Measurements from ENCODE around the gene PPFIA1. TPM values are rescaled to one million over a fixed set of nuclear protein-coding genes. Genes with fewer than 3 reads are reported as not detected.

The PPFIA1 gene
- total RNA-seq (ENCODE audit: insufficient read depth, low replicate concordance) = 49.6 TPM

DNA sequence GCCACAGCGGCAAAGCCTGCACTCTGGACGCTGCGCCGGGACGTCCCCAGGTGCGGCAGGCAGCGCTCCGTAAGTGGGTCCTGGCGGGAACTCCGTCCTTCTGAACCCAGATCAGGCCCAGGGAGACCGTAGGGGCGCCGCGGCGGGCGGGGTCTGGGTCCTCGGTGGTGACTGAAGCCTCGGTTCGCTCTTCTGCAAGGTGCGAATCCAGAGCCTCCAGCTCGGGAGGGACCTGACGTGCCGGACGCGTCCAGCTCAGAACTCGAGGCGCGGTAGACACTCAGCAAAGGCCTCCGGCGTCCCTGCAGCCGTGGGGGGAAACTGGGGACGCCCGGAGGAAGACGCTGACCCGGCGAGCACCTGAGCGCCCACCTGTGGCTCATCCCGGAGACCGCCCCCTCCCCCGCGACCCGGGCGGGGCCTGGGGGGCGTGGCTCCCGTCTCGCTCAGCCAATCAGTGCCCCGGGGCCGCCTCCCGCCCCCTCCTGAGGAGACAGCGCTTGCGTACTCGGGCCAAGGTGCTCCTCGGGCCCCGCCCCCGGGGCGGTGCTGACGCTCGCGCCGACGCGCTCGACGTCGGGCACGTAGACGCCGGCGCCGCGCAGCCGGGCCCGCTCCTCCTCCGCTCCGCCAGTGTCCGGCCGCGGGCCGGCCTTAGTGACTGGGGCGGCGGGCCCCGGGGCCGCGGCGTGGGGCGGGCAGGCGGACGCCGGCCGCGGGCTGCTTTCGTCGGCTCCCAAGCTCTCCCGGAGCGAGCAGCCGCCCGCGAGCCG is at the start of gene PPFIA1:
TSS of gene PPFIA1 (plus strand) at position 587 of the 773 bp plus-strand sequence. CDS start 1,483 bp downstream, outside the sequence.
- DNase-seq (ENCODE audit: low spot score) = peak; percentile 96

DNA sequence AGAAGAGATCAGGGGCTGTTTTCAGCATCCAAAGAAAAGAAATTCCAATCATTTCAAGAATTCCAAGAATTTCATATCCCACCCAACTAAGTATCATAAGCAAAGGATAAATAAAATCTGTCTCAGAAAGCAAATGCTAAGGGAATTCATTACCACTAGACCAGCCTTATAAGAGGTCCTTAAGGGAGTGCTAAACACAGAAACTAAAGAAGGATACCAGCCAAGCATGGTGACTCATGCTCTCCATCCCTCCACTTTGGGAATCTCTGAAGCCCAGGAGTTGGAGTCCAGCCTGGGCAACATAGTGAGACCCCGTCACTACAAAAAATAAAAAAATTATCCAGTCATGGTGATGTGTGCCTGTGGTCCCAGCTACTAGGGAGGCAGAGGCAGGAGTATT is 49.6 kb upstream of the PPFIA1 start:
- no peak for DNase-seq (ENCODE audit: low spot score)

DNA sequence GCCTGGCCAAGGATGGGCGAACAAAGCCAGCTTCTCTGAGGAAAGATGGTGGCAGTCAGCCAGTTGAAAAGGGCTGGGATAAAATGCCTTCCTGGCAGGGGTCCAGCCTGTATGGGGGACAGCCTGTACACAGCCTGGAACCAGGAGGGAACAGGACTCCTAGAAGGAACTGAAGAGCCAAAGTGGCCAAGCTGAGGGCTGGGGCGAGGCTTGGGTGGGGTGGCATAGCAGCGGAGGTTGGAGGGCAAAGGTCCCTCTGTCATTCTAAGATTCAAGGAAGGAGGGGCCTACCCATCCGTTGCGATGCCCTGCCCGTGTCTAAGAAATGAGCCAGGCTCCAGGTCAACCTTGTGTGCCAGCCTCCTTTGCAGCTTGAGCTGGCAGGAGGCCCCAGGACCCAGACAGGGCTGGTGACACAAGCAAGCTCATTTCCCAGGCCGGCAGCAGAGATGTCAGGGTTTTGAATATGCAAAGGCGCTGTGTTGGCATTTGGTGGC is 44.8 kb upstream of the PPFIA1 start:
- peak; percentile 20 for DNase-seq (ENCODE audit: low spot score)

DNA sequence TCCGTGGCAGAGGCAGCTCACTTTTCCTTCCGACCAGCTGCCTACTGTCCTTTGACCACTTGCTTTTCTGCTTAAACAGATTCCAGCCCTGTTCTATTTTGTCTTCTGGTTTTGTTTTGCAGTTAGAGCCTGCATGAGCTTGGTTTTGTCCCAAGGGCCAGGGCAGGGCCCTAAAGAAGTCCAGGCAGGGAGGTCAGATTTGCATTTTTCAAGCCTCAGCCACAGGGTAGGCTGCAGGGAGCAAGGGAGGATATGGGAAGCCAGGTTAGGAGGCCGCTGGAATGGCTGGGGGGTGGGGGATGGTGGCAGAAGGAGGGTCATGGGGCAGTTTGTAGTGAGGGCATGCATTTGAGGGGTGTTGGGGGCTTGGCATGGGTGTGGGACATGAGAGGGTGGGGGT is 44.3 kb upstream of the PPFIA1 start:
- no peak for DNase-seq (ENCODE audit: low spot score)

DNA sequence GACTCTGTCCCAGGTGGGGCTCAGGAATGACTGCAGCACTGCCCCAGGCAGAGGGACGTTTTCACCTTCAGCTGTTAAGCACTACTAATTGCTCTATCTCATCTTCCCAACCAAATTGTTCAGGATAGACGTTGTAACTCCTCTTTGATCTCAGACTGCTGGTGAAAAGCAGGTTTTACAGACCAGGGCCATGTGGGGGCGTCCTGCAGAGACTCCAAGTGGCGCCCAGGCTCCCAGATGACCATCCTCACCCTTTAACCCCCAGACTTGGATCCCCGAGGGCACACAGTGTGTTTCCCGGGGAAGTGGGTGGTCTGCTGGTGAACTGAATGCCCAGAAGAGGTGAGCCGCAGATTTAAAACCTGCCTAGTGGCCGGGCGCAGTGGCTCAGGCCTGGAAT is 43.5 kb upstream of the PPFIA1 start:
- DNase-seq (ENCODE audit: low spot score) = no peak

DNA sequence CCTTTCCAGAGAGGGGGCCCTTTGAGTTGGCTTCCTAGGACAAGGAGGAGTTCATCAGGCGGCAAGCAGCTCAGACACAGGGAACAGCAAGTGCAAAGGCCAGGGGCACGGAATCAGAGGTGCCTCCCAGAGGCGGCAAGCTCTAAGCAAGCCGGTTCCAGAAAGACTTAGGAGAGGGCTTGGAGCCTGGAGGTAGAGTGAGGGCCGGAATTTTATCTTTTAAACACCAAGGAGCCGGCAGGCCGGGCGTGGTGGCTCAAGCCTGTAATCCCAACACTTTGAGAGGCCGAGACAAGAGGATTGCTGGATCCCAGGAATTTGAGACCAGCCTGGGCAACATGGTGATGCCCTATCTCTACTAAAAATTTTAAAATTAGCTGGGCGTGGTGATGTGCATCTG is 40.8 kb upstream of the PPFIA1 start:
- no peak for DNase-seq (ENCODE audit: low spot score)

DNA sequence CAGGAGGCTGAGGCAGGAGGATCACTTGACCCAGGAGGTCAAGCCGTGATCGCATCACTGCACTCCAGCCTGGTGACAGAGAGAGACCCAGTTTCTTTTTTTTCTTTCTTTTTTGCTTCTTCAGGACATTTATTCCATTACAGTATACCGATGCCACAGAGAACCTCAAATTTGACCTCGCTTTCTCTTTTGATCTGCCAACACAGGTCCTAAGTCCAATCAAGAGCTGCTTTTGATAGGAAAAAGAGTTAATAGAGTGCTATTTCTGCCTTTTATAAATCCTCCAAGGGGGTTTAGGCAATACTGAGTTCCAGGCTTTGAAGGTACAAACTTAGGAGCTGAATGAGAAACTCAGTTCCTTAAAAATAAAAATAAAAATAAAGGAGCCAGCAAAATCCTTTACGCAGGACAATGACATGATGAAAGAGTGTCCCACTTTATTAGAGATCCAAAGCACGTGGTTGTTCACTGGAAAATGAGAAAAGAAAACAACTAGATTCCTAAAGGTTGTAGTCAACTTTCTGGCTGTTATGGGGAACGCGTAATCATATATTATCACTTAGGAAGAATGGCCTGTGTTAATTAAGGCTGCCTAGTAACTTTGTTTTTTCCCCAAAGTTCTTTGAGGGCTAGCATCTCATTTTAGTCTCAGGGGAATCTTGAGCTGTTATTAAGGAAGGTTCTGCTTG is 40.2 kb upstream of the PPFIA1 start:
- DNase-seq (ENCODE audit: low spot score) = no peak

DNA sequence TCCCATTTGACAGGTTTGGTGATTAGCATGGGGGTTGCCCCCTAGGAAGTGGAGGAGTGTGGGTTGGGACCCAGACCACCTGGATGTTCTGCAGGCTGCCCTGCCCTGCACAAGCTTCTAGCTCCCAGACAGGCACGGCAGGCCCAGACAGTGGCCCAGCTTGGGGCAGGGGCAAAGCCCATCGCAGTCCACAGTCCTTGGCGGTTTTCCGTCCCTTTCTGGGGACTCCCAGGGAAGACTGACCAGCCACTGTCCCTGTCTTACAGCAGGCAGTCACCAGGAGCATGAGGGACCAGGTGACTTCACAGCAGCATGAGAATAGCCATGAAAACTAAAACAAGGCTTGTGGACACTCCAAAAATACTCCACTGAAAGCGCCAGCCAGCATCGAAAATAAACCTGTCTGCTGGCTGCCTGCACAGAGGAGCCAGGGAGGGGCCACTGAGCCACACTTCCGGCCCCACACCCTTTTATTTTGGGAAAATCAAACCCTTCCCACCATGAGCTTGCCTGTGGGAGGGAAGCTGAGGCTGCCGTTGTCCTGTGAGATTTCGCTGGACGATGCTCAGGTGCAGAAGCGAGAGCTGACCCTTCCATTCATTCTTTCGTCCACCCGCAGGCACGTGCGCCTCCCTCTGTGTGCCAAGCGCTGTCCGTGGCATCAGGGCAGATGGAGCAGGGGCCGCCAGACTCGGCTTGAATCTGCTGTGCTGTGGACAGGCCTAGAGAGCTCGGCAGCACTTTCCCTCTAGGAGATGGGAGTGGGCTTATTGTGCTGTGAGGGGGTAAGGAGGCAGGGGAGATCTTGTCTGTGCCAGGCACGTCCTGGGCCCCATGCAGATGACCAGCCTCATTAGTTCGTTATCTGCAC is 39.4 kb upstream of the PPFIA1 start:
- no peak for DNase-seq (ENCODE audit: low spot score)

DNA sequence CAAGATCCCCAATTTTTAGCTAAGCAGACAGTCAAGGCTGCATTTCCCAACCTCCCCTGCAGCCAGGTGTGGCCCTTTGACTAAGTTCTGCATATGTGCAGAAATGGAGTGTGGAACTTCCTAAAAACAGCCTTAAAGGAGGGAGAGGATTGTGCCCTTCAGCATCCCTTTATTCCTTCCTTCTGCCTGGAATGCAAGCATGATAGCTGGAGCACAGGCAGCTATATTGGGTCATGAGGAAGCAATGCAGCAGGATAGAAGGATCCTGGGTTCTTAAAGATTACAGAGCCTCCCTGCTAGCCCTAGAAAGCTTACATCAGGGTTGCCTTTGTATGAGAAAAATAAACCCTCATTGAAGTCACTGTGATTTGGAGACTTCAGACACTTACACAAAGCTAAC is 37.5 kb upstream of the PPFIA1 start:
- DNase-seq (ENCODE audit: low spot score) = no peak

DNA sequence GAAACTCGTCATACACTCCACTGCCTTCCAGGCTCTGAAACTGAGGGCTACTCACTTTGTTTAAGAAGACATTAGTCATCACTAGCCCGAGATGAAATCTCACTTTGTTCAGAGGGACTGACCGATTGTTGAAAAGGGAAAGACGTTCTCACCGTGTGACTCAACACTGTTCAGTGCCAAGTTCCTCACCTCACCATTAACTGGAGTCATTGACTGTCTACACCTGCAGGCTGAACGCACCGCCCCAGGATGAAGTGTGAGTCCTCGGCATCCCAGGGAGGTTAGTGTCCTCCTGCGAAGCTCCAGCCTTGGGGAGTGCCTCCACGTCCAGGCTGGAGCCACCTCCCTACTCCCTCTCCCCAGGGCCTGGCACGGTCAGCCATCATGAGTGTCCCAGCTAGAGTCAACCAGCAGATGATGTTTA is 37.0 kb upstream of the PPFIA1 start:
- DNase-seq (ENCODE audit: low spot score) = no peak

DNA sequence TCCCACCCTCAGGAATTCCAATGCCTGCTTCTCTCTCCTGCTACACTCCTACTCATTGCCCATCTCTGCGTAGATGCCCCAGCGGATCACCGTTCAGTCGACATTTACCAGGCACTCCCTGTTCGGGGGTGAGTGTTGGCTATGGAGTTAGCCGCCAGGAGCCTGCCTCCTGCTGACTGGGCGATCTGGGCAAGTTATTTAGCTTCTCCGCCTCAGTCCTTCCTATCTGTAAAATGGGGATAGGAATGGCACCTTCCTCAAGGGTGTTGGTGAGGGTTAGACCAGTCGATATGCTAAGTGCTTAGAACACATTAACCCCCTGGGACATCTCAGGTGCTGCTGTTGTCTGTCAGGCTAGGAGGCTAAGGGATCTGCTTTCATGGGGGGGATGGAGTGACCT is 36.5 kb upstream of the PPFIA1 start:
- no peak for DNase-seq (ENCODE audit: low spot score)

DNA sequence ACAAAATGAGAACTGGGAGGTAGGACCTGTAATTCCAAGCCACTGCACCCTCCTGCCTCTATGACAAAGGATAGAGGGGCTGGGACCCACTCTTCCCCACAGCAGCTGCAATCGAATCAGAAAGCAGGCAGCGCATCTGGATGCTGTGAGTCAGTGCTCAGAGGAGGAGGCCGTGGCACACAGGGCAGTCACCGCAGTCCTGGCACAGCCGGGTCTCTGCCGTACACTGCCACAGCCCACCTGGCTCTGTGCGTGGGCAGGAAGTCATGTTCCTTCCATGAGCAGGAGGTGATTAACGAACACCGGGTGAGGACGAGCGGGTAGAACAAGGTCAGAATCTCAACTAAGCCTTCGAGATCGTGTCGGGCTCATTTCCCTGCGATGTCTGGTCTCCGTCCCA is 30.2 kb upstream of the PPFIA1 start:
- no peak for DNase-seq (ENCODE audit: low spot score)

DNA sequence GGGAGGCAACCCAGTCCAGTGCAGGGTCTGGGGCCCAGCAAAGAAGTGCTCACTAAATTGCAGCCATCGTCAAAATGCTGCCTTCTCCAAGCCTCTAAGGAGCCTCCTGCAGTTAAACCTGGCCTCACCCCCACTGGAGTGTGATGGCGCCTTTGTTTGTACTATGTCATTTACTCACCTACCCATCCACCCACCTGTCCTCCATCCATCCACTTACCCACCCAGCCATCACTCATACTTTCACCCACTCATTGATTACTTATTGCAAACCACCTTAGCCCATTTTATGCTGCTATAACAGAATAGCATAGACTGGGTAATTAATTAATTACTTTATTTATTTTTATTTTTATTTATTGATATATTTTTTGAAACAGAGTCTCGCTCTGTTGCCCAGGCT is 28.8 kb upstream of the PPFIA1 start:
- DNase-seq (ENCODE audit: low spot score) = no peak

DNA sequence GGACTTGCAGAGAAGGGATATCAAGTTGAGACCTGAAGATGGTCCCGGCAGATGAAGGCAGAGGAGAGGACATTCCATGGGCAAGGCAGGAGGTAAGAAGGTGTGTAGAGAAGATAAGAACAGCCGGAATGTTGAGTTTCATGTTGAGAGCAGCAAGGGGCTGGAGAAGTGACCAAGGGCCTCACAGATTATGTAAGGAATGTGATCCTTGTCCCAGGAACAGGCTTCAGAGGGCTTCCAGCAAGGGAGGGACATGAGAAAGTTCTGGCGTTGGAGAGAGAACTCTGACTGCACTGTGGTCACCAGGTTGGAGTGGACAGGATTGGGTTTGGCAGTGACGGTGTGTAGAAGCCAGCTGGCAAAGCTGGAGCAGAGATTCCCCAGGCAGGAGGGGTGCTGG is 27.6 kb upstream of the PPFIA1 start:
- DNase-seq (ENCODE audit: low spot score) = no peak

DNA sequence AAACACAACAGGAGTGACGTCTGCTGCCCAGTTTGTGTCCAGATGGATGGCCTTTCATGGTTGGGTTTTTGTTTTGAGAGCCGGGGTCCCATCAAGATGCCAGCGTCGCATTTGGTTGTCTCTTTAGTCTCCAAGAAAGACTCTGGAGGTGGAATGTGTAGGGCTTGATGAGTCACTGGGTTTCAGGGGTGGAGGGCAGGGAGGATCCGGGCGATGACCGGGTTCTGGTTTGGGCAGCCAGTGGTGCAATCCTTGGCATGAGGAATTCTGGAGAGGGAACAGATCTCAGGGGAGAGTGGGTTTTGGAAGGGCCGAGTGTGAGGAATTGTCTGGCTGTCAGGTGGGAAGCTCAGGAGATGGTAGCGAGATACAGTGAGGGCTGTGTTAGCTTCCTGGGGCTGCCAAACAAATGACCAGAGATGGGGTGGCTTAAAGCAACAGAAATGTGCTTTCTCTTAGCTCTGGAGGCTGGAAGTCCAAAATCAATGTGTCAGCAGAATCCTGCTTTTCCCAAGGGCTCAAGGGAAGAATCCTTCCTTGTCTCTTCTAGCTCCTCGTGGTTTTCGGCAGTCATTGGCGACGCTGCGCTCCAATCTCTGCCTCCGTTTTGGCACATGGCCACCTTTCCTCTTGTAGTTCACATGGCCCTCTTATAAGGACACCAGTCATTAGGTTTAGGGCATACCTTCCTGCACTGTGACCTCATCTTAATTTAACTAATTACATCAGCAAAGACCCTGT is 26.4 kb upstream of the PPFIA1 start:
- DNase-seq (ENCODE audit: low spot score) = no peak

DNA sequence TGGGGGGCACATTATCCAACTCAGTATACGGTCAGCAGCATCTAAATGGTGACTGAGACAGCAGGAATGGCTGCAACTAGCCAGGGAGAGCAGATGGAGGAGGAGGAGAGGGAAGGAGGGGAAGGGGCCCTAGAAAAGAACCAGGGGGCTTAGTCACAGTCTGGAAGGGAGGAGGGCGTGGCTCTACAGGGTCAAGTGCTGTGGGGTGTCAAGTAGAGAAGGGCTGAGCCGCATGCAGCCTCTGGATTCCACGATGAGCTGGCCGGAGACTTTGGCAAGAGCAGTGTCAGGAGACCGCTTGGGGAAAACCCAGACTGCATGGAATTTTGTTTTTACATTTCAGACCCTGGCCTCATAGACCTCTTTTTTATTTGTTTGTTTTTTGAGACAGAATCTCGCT is 25.8 kb upstream of the PPFIA1 start:
- no peak for DNase-seq (ENCODE audit: low spot score)

DNA sequence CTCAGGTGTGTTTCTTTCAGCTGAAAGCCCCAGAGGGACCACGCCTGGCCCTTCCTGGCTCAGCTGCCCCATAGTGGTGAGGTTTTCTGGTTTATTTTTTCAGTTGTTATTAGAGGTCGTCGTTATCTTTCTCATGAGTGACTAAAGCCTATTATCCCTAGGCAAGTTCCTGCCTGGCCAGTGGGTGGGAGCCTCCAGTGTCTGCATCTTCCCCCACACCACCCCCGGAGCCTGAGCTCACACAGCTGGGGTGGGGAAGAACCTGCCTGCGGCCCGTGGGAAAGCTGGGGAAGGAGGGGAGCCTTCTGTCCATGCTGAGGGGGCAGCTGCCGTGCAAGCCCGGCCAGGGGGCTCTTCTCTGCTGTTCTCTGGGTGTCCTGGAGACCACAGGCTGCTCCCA is 24.3 kb upstream of the PPFIA1 start:
- no peak for DNase-seq (ENCODE audit: low spot score)

DNA sequence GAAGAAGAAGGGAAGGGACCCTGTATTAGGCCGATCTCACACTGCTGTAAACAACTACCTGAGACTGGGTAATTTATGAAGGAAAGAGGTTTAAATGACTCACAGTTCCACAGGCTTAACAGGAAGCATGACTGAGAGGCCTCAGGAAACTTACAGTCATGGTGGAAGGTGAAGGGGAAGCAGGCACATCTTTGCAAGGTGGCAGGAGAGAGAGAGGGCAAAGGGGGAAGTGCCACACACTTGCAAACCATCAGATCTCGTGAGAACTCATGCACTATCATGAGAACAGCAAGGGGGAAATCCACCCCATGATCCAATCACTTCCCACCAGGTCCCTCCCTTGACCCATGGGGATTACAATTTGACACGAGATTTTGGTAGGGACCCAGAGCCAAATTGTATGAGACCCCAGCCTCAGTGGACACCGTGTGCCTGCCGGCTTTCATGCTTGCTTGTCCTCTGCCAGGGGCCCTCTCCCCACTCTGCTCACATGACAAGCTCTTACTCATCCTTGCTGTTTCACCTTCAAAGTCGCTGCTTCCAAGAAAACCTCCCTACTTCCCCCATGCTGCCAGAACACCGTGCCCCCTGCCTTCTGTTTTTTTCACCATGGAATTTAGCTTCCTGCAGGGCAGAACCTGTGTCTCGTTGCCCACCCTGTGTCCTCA is 23.3 kb upstream of the PPFIA1 start:
- no peak for DNase-seq (ENCODE audit: low spot score)

DNA sequence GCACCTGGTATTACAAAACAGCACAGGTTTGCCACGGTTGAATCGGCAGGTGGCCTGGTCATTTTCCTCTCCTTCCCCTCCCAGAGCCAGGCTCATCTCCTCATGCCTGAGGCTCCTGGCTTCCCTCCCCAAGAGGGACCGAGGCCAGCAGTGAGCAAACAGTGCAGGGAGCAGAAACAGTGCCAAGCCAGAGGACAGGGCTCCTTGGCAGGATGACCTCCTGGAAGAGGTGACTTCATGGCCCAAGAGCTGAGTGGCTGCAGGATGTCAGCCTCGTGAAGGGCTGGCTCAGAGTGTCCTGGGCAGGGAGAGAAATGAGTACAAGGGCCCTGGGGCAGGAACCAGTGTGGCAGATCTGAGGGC is 22.8 kb upstream of the PPFIA1 start:
- DNase-seq (ENCODE audit: low spot score) = no peak

DNA sequence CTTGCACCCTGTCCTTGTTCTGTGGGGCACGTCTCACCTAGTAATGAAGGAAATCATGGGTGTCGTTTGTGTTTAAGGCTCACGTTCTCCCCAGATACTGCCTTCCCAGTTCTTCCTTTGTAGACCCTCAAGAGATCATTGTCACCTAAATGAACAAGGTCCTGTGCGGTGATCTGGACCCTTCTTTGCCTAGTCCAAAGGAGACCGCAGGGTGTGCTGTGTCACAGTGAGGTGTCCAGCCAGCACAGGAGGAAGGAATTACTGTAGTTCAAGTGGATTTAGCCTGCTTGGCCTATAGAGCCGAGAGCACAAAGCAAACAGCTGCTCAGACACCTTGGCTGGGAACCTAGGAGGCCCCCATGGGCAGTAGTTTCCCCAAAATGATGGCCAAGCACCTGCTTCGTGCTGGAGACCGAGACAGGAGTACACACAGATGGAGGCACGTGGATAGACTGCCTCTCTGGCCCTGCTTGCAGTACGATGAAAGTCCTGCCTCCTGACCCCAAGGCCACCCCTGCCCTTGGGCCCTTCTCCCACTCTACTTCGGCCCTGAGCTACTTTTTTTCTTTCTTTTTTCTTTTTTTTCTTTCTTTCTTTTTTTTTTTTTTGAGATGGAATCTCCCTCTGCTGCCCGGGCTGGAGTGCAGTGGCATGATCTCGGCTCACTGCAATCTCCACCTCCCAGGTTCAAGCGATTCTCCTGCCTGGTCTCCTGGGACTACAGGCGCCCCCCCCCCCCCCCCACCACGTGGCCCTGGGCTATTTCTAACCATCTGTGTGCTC is 19.4 kb upstream of the PPFIA1 start:
- DNase-seq (ENCODE audit: low spot score) = no peak

All from umbilical cord (tissue), 2 donors.